ENCODE data around the gene GALNTL6.

DNA sequence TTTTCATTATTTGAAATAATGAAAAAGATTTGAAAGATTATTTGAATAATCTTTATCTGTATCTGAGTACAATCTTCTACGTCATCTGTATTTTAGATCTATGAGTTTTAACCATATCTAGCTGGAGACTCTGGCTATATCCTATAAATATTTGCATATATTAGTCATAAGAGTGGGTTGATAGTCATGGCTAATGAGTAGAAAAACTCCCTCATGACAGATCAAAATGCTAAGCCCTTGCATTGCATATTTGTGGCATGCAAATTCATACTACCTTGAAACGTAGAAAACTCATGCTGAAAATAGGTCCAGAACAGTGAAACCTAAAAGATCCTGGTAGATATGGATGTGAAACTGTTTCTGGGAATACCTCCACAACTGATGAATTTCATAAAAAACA lies 291.3 kb downstream of the GALNTL6 start:
- TF ChIP-seq, protein P1, sequence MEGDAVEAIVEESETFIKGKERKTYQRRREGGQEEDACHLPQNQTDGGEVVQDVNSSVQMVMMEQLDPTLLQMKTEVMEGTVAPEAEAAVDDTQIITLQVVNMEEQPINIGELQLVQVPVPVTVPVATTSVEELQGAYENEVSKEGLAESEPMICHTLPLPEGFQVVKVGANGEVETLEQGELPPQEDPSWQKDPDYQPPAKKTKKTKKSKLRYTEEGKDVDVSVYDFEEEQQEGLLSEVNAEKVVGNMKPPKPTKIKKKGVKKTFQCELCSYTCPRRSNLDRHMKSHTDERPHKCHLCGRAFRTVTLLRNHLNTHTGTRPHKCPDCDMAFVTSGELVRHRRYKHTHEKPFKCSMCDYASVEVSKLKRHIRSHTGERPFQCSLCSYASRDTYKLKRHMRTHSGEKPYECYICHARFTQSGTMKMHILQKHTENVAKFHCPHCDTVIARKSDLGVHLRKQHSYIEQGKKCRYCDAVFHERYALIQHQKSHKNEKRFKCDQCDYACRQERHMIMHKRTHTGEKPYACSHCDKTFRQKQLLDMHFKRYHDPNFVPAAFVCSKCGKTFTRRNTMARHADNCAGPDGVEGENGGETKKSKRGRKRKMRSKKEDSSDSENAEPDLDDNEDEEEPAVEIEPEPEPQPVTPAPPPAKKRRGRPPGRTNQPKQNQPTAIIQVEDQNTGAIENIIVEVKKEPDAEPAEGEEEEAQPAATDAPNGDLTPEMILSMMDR (IDR thresholded peaks at IDR 0.05): no peak
- TF ChIP-seq POLR2A (IDR thresholded peaks at IDR 0.05): no peak

Measured in testis (tissue), 2 donors.